ENCODE measurements around the gene MARCHF6.

DNA sequence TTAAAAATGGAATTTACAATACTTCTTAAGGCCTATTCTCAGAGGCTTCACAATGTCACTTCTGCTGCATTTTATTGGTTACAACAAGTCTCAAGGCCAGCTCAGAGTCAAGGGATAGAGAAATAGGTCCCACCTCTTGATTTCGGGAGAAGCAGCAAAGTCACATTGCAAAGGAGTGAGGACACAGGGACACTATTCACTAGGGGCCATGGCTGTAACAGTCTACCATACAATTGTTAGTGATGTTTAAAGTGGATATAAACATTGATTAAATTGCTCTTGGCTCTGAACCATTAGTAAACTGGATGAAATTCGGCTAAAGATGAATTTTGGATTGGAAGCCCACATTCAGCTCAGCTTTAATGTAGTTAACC is 24.1 kb upstream of the MARCHF6 start:
- TF ChIP-seq GATA2 (IDR thresholded peaks at IDR 0.05; ENCODE audit: low read depth, low read length) (no peak), GATA3 (IDR thresholded peaks at IDR 0.05; ENCODE audit: low read depth, low read length) (no peak)
